K562 (cell line): ENCODE data around the gene SCRN1. TPM values are rescaled to one million over a fixed set of nuclear protein-coding genes. Genes with fewer than 3 reads are reported as not detected.

Experiments used
- ATF3 ChIP-seq, 2 experiments: fragments of 450-650 bp in 1 of 2; sonication (generic) in 1 of 2; formaldehyde crosslinking in 1 of 2; IDR thresholded peaks in 1 of 2; conservative IDR thresholded peaks in 1 of 2; 2 replicates each; pipeline versions ENCODE4 v1.6.1 to v1.8.1; 2016 to 2023; ENCODE audit warnings: mild to moderate bottlenecking in 2 of 2, moderate library complexity in 2 of 2, inconsistent platforms in 1 of 2, missing genetic modification reagents in 1 of 2
- HBP1 ChIP-seq: fragments of 450-650 bp; formaldehyde crosslinking; IDR thresholded peaks from 2 replicates; pipeline ENCODE4 v1.4.0; 2022; ENCODE audit warnings: missing genetic modification characterization
- MAX ChIP-seq: sonication (generic); formaldehyde crosslinking; IDR thresholded peaks from 2 replicates; pipeline ENCODE4 v1.9.0; 2022; ENCODE audit warnings: mild to moderate bottlenecking, missing genetic modification reagents
- MCM3 ChIP-seq: fragments of 450-650 bp; IDR thresholded peaks from 2 replicates; pipeline ENCODE4 v1.6.1; 2016
- MTA2 ChIP-seq: fragments of 450-650 bp; IDR thresholded peaks from 2 replicates; pipeline ENCODE4 v1.6.1; 2016; ENCODE audit warnings: low read depth
- SMAD2 ChIP-seq: fragments of 150-350 bp; IDR thresholded peaks from 2 replicates; pipeline ENCODE4 v1.6.1; 2014; ENCODE audit warnings: low read depth, mild to moderate bottlenecking, low read length
- TAF15 ChIP-seq: fragments of 200-400 bp; formaldehyde crosslinking; IDR thresholded peaks from 2 replicates; pipeline ENCODE4 v1.6.1; 2017; ENCODE audit warnings: mild to moderate bottlenecking, low read depth, low read length, moderate library complexity
- VEZF1 ChIP-seq: fragments of 200-800 bp; sonication (Bioruptor generic); IDR thresholded peaks from 2 replicates; pipeline ENCODE4 v1.6.1; 2017; ENCODE audit warnings: missing genetic modification characterization, missing compliant biosample characterization
- ZBTB40 ChIP-seq, 2 experiments: fragments of 450-650 bp in 1 of 2; sonication (generic) in 1 of 2; formaldehyde crosslinking in 1 of 2; IDR thresholded peaks; 2 replicates each; pipeline versions ENCODE4 v1.7.1 to v1.9.0; 2016 to 2022; ENCODE audit warnings: inconsistent platforms in 1 of 2, mild to moderate bottlenecking in 1 of 2, missing genetic modification reagents in 1 of 2
- polyA plus RNA-seq, 8 experiments: library from polyadenylated mRNA; depleted of rRNA in 4 of 8; stranded (reverse) in 5 of 8; unstranded in 3 of 8; fragments of >200 nt; fragmentation: Nextera tagmentation in 2 of 8; fragmentation: Illumina TruSeq in 1 of 8; extraction: Ambion mirVana in 2 of 8; extraction: Trizol in 1 of 8; gene quantifications; 2 replicates each; pipeline versions ENCODE4 v1.2.1 to v1.2.3, GENCODE V29; 2011 to 2014; ENCODE audit warnings: inconsistent platforms in 1 of 8, missing spikeins in 1 of 8
- total RNA-seq, 7 experiments: library from RNA; depleted of rRNA in 6 of 7; stranded (reverse); fragments of >200 nt in 6 of 7; fragmentation: Illumina TruSeq in 2 of 7; extraction: Trizol in 2 of 7; gene quantifications; 2 replicates each; pipeline versions ENCODE4 v1.2.1 to v1.2.3, GENCODE V29; 2011 to 2021; ENCODE audit warnings: low replicate concordance in 1 of 7

SCRN1 gene
- total and polyA plus RNA-seq, 9 of the 15 experiments (the other 6 are each of a cell fraction or from before 2014, with no cell fraction given): 0.13 to 1.4 (median 0.20) TPM

GRCh38 chr7:30028749-30029635 is 39.4 kb upstream of the SCRN1 start (continued):
- TF ChIP-seq ZBTB40 (IDR thresholded peaks at IDR 0.05) (no peak), ZBTB40 (CRISPR knock-in tag; IDR thresholded peaks at IDR 0.05) (no peak), ATF3 (IDR thresholded peaks at IDR 0.05) (no peak), ATF3 (CRISPR knock-in tag; conservative IDR thresholded peaks at IDR 0.05) (no peak), MCM3 (no peak), MTA2 (no peak), TAF15 (no peak), SMAD2 (no peak), HBP1 (no peak), MAX (CRISPR knock-in tag) (no peak), VEZF1 (CRISPR knock-in tag) (peak; percentile 33; the same call in 1 of the 2 replicates)
